HCT116 (cell line): ENCODE data around the gene SWT1. TPM values are rescaled to one million over a fixed set of nuclear protein-coding genes. Genes with fewer than 3 reads are reported as not detected.

Experiments used
- ATAC-seq: fragments of 200-7000 bp; cut with Tn5 transposase; 2 replicates; pipeline ENCODE4 v1.9.1; 2020; ENCODE audit warnings: mild to moderate bottlenecking, moderate library complexity
- BruUV-seq: library from RNA; stranded (reverse); fragments of 400-500 nt; replicated peaks from 2 replicates; lab custom pipeline; 2021; lab: Mats Ljungman, UMichigan
- CTCF ChIA-PET: fragments of 300-600 bp; sonication (Branson Sonifier 250); formaldehyde crosslinking; loops from one replicate; lab custom pipeline; 2021; ENCODE audit warnings: antibody characterized with exemption; lab: Charles Lee
- POLR2A ChIA-PET: fragments of 300-600, 350-600 bp; sonication (Branson Sonifier 250); formaldehyde crosslinking; loops from one replicate; lab custom pipeline; 2021; ENCODE audit warnings: antibody characterized with exemption; lab: Charles Lee
- RAD21 ChIA-PET, 2 experiments: fragments of 300-600 bp; sonication (Branson Sonifier 250); formaldehyde crosslinking; loops; one replicate each; lab custom pipeline; 2023; ENCODE audit warnings: low total read pairs in 2 of 2; ENCODE audit not compliant: uncharacterized antibody in 2 of 2, unreplicated experiment in 2 of 2, low non-redundant PET in 1 of 2; lab: Charles Lee
- DNase-seq: peaks from one replicate; pipeline ENCODE4 v3.0.0-alpha.2; 2010; ENCODE audit warnings: low read depth, low spot score
- H2AFZ ChIP-seq: fragments of 200-600 bp; shearing (Covaris generic), sonication (generic); 2 replicates; pipeline ENCODE4 v1.6.1; 2017; ENCODE audit warnings: low read depth, mixed run types, mixed read lengths, antibody characterized with exemption, low read length; ENCODE audit not compliant: poor library complexity, severe bottlenecking
- H3K27ac ChIP-seq: 2 replicates; pipeline ENCODE4 v1.5.1; 2012; ENCODE audit warnings: low read depth, low read length
- H3K27me3 ChIP-seq: fragments of 200-600 bp; sonication (generic); 2 replicates; pipeline ENCODE4 v1.6.1; 2016; ENCODE audit warnings: mixed run types, low read length, mixed read lengths; ENCODE audit not compliant: insufficient read depth
- H3K36me3 ChIP-seq, 2 experiments: fragments of 200-500 bp in 1 of 2; fragments of 200-600 bp in 1 of 2; sonication (Bioruptor generic) in 1 of 2; sonication (generic) in 1 of 2; 2 replicates each; pipeline versions ENCODE4 v1.5.1 to v1.6.1; 2014 to 2016; ENCODE audit warnings: low read length in 2 of 2, inconsistent platforms in 1 of 2, mixed read lengths in 1 of 2, mixed run types in 1 of 2; ENCODE audit not compliant: insufficient read depth in 2 of 2, control insufficient read depth in 1 of 2
- H3K4me1 ChIP-seq, 2 experiments: fragments of 200-600 bp in 1 of 2; sonication (generic) in 1 of 2; 2 replicates each; pipeline versions ENCODE4 v1.5.1 to v1.6.1; 2012 to 2017; ENCODE audit warnings: low read length in 2 of 2, inconsistent platforms in 1 of 2, mild to moderate bottlenecking in 1 of 2, mixed read lengths in 1 of 2, mixed run types in 1 of 2, moderate library complexity in 1 of 2; ENCODE audit not compliant: insufficient read depth in 2 of 2, control insufficient read depth in 1 of 2
- H3K4me2 ChIP-seq: fragments of 200-600 bp; sonication (generic); 2 replicates; pipeline ENCODE4 v1.6.1; 2017; ENCODE audit warnings: mixed run types, low read length, mixed read lengths
- H3K4me3 ChIP-seq, 2 experiments: fragments of 200-600 bp in 1 of 2; sonication (generic) in 1 of 2; replicated peaks in 1 of 2; 2 replicates each; pipeline ENCODE4 v1.5.1; 2011 to 2016; ENCODE audit warnings: low read length in 2 of 2, control low read depth in 1 of 2, low read depth in 1 of 2, mild to moderate bottlenecking in 1 of 2, mixed read lengths in 1 of 2, mixed run types in 1 of 2
- H3K79me2 ChIP-seq: fragments of 200-600 bp; sonication (generic); 2 replicates; pipeline ENCODE4 v1.6.1; 2017; ENCODE audit warnings: mild to moderate bottlenecking, mixed run types, low read length, moderate library complexity, mixed read lengths; ENCODE audit not compliant: insufficient read depth
- H3K9ac ChIP-seq: fragments of 200-600 bp; sonication (generic); 2 replicates; pipeline ENCODE4 v1.6.1; 2016; ENCODE audit warnings: low read length, mixed read lengths
- H3K9me2 ChIP-seq: fragments of 200-600 bp; sonication (generic), shearing (Covaris generic); 2 replicates; pipeline ENCODE4 v1.6.1; 2017; ENCODE audit warnings: mixed run types, mild to moderate bottlenecking, moderate library complexity; ENCODE audit not compliant: insufficient read depth
- H3K9me3 ChIP-seq, 2 experiments: fragments of 200-500 bp in 1 of 2; fragments of 200-600 bp in 1 of 2; sonication (Bioruptor generic) in 1 of 2; sonication (generic) in 1 of 2; 2 replicates each; pipeline ENCODE4 v1.6.1; 2014 to 2017; ENCODE audit warnings: low read length in 2 of 2, mixed read lengths in 2 of 2, inconsistent platforms in 1 of 2, low read depth in 1 of 2, mild to moderate bottlenecking in 1 of 2, mixed run types in 1 of 2, moderate library complexity in 1 of 2; ENCODE audit not compliant: control insufficient read depth in 1 of 2, insufficient read depth in 1 of 2
- H4K20me1 ChIP-seq: fragments of 200-600 bp; sonication (generic), shearing (Covaris generic); 2 replicates; pipeline ENCODE4 v1.6.1; 2017; ENCODE audit warnings: mixed run types, mild to moderate bottlenecking, moderate library complexity; ENCODE audit not compliant: insufficient read depth
- ATF3 ChIP-seq: IDR thresholded peaks from 2 replicates; pipeline ENCODE4 v1.6.1; 2012
- CBX3 ChIP-seq: IDR thresholded peaks from 2 replicates; pipeline ENCODE4 v1.6.1; 2012; ENCODE audit warnings: low read depth
- CEBPB ChIP-seq: IDR thresholded peaks from 2 replicates; pipeline ENCODE4 v1.6.1; 2012; ENCODE audit warnings: low read depth
- CTCF ChIP-seq, 3 experiments: fragments of 200-600 bp in 1 of 3; sonication (generic) in 1 of 3; IDR thresholded peaks in 2 of 3; conservative IDR thresholded peaks in 1 of 3; 2 replicates each; pipeline ENCODE4 v1.5.1; 2012 to 2017; ENCODE audit warnings: low read depth in 2 of 3, low read length in 2 of 3, antibody characterized with exemption in 1 of 3, borderline replicate concordance in 1 of 3, control low read depth in 1 of 3, mild to moderate bottlenecking in 1 of 3, mixed read lengths in 1 of 3, mixed run types in 1 of 3, moderate library complexity in 1 of 3; ENCODE audit not compliant: insufficient read depth in 1 of 3
- ELF1 ChIP-seq: IDR thresholded peaks from 2 replicates; pipeline ENCODE4 v1.6.1; 2012; ENCODE audit warnings: low read depth, borderline replicate concordance
- EZH2phosphoT487 ChIP-seq: fragments of 200-600 bp; IDR thresholded peaks from 2 replicates; pipeline ENCODE4 v1.6.1; 2018; ENCODE audit warnings: antibody characterized with exemption, borderline replicate concordance
- FOSL1 ChIP-seq: IDR thresholded peaks from 2 replicates; pipeline ENCODE4 v1.6.1; 2012; ENCODE audit warnings: low read depth
- JUND ChIP-seq: IDR thresholded peaks from 2 replicates; pipeline ENCODE4 v1.6.1; 2012
- MAX ChIP-seq: IDR thresholded peaks from 2 replicates; pipeline ENCODE4 v1.6.1; 2012
- RAD21 ChIP-seq: IDR thresholded peaks from 2 replicates; pipeline ENCODE4 v1.6.1; 2012; ENCODE audit warnings: low read depth, mild to moderate bottlenecking
- SIN3A ChIP-seq: IDR thresholded peaks from 2 replicates; pipeline ENCODE4 v1.6.1; 2012; ENCODE audit warnings: low read depth
- SRF ChIP-seq: IDR thresholded peaks from 2 replicates; pipeline ENCODE4 v1.6.1; 2012; ENCODE audit warnings: low read depth
- YY1 ChIP-seq: IDR thresholded peaks from 2 replicates; pipeline ENCODE4 v1.6.1; 2011; ENCODE audit warnings: low read length, low read depth, moderate library complexity, mild to moderate bottlenecking; ENCODE audit not compliant: insufficient replicate concordance; ENCODE audit errors: extremely low read depth
- ZFX ChIP-seq: fragments of 450-650 bp; IDR thresholded peaks from 2 replicates; pipeline ENCODE4 v1.6.1; 2017
- ZNF274 ChIP-seq: fragments of 200-500 bp; sonication (Bioruptor generic); IDR thresholded peaks from 2 replicates; pipeline ENCODE4 v1.6.1; 2014; ENCODE audit warnings: mild to moderate bottlenecking, low read depth, low read length, inconsistent platforms
- intact Hi-C: fragments of 100-400 bp; cut with micrococcal nuclease; formaldehyde crosslinking; loops from 2 replicates; pipeline ENCODE4 v1.10.0; 2022
- total RNA-seq: library from RNA; stranded (reverse); gene quantifications from one replicate; pipeline ENCODE4 v1.2.1, GENCODE V29; 2021; ENCODE audit not compliant: unreplicated experiment

SWT1 gene
- total RNA-seq, 1 experiment from 2014 or later: 3.3 TPM

- RAD21 ChIA-PET: no interaction called here
- DNase-seq: no peak
- POLR2A ChIA-PET: no interaction called here
- Histone ChIP-seq H2AFZ (no peak overlapping the region), H3K9ac (no peak overlapping the region), H4K20me1 (no peaks in the 10 kb centered on the region), H3K27ac (no peak overlapping the region), H3K79me2 (peaks cover 14% of the 10 kb centered on the region), H3K4me3 (no peak overlapping the region), H3K27me3 (no peaks in the 10 kb centered on the region), H3K4me1 (peaks cover 0 to 19% of the 10 kb centered on the region in 2 experiments; a peak in 2 of 4 replicates), H3K4me2 (no peak overlapping the region), H3K9me3 (no peaks in the 10 kb centered on the region), H3K9me2 (no peaks in the 10 kb centered on the region), H3K36me3 (no peaks in the 10 kb centered on the region)
- BruUV-seq: no TSS peak
- TF ChIP-seq CEBPB (no peak), ZNF274 (no peak), EZH2phosphoT487 (no peak), CBX3 (no peak), JUND (no peak), SIN3A (no peak), ATF3 (no peak), SRF (no peak), FOSL1 (no peak), YY1 (no peak), CTCF (IDR thresholded peaks at IDR 0.05 in 2 of 3, conservative IDR thresholded peaks at IDR 0.05 in 1 of 3; ENCODE audit: borderline replicate concordance in 1 of 3, insufficient read depth in 1 of 3, low read depth in 2 of 3, low read length in 2 of 3) (no peak), MAX (no peak), ELF1 (no peak), RAD21 (no peak), ZFX (no peak)
- ATAC-seq: no peak
- intact Hi-C loops: loop anchor here (5.0 to 10.0 kb wide), 2 partner anchors 156 to 171 kb away; partner anchors contain the start of gene IVNS1ABP
- CTCF ChIA-PET: interaction anchor here (3.1 kb wide), 1 partner anchor 11 kb away, joined by 25 read pairs; no protein-coding TSS in a partner anchor
Measured at GRCh38 chr1:185158800-185159199, 1.8 kb downstream of the SWT1 start.
